HG02840 (cell line): ENCODE measurements around the gene ZMYND19.
"Not testable (repeated sequence)": the region's sequence is repeated elsewhere in the genome, so short reads cannot be mapped to it uniquely, and the experiment has no call there.

ENCODE experiments used
- ATAC-seq: cut with Tn5 transposase; IDR thresholded peaks from one replicate; pipeline ENCODE4 v1.9.1; 2021; ENCODE audit warnings: mild to moderate bottlenecking, moderate library complexity, moderate number of reproducible peaks; ENCODE audit not compliant: unreplicated experiment, low FRiP score

Gene ZMYND19

GRCh38 chr9:137534256-137535119, 55.8 kb downstream of the ZMYND19 start:
- no peak for ATAC-seq

GRCh38 chr9:137532891-137533468, 57.3 kb downstream of the ZMYND19 start:
- ATAC-seq, result not testable (repeated sequence)
